ENCODE results near the gene NPAS2.

The NPAS2 gene

DNA sequence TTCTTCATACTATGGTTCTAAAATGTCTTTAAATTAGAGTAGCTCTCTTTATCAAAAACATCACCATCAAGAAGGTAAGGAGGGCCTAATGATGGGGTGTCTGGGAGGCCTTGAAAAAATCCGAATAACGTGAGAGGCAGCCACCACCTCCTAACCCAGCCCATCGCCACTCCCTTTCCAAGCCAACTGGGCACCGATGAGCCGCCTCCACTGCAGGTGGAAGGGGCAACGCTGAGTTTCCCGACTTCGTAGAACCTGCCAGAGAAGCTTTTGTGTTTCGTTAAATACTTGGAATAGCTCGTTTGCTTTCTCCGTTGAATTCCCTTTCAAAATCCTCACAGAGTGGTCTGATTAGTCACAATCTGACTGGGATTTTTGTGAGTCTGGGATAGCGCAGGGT is 160.1 kb downstream of the NPAS2 start:
- H3K27ac ChIP-seq (ENCODE audit: low read depth, low read length, severe bottlenecking), result no peak overlapping the region
- no peaks in the 10 kb centered on the region for H3K9me3 ChIP-seq (ENCODE audit: control insufficient read depth, low read length)
- WGBS, 2 experiments (ENCODE audit: insufficient coverage in 2 of 2), result 90% methylated on average over 8 to 10 of the region's 12 CpGs
- no peak overlapping the region for H3K4me3 ChIP-seq (ENCODE audit: extremely low read depth, insufficient read depth, low read length, poor library complexity, severe bottlenecking)
- H3K36me3 ChIP-seq (ENCODE audit: control insufficient read depth, insufficient read depth, low read length), result no peaks in the 10 kb centered on the region
- peaks cover 29% of the 10 kb centered on the region for H3K4me1 ChIP-seq (ENCODE audit: control insufficient read depth, insufficient read depth, low read length, poor library complexity, severe bottlenecking)

DNA sequence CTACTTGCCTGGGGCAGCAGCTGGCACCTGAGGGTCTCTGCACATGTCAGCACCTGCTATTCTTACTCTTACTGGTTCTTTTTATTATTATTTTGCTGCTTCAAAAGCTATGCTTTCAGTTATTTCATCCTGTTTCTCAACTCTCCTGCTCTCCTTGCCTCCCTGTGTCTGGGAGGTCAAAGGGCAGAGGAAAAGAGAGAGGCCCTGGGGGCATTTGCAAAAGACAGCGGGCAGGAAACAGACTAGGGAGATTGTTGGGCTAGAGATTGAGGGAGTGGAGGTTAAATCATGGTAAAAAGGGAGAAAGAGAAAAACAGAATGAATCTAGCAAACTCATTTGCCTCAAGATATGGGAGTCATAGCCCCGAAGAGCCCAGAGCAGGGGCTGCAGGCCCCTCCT is 161.1 kb downstream of the NPAS2 start:
- H3K36me3 ChIP-seq (ENCODE audit: control insufficient read depth, insufficient read depth, low read length), result no peaks in the 10 kb centered on the region
- no peak overlapping the region for H3K4me3 ChIP-seq (ENCODE audit: extremely low read depth, insufficient read depth, low read length, poor library complexity, severe bottlenecking)
- WGBS, 2 experiments (ENCODE audit: insufficient coverage in 2 of 2), result 58% methylated on average over 2 of the region's 2 CpGs; no CpG with 5 or more reads in 1 of the 2 experiments
- H3K27ac ChIP-seq (ENCODE audit: low read depth, low read length, severe bottlenecking), result no peak overlapping the region
- peaks cover 29% of the 10 kb centered on the region for H3K4me1 ChIP-seq (ENCODE audit: control insufficient read depth, insufficient read depth, low read length, poor library complexity, severe bottlenecking)
- H3K9me3 ChIP-seq (ENCODE audit: control insufficient read depth, low read length), result no peaks in the 10 kb centered on the region

DNA sequence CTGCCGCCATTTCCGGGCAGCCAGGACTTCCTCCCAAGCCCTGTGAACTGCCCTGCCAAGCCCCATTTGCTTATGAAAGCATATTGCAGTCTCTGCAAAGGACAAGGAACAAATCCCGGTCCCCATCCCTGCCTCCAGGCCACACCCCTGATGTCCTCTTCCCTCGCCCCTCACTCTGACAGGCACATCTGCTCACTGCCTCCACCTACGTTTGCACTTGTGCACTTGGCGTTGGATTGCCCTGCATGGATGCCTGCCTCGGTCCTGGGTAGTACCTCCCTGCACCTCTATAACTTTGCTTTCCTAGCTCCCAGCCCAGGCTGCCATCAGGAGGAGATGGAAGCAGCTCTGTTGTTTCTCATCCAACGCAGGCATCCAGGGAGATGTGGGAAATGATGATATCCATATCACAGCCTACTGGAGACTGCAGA is 162.5 kb downstream of the NPAS2 start:
- 72 to 81% methylated on average over 3 to 8 of the region's 8 CpGs for WGBS, 2 experiments (ENCODE audit: insufficient coverage in 2 of 2)
- no peak overlapping the region for H3K4me3 ChIP-seq (ENCODE audit: extremely low read depth, insufficient read depth, low read length, poor library complexity, severe bottlenecking)

DNA sequence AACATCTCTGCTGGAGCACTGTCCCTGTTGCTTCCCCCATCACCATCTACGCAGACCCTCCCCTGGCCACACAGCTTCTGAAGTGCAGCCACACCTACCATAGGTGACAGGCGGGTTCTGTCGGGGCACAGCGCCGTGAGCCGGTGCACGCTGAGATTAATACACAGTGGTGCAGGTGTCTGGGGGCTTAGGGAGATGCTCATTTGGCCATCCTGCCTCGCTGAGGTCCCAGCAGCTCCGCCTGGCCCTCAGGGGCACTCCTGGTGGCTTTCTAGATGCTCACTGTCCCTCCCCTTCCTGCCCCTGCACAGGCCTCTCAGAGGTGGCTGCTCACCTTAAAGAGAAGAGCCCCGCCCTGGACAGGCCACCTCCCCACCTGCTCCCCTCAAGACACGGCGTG is 163.3 kb downstream of the NPAS2 start:
- Histone ChIP-seq H3K4me3 (ENCODE audit: extremely low read depth, insufficient read depth, low read length, poor library complexity, severe bottlenecking) (no peak overlapping the region), H3K9me3 (ENCODE audit: control insufficient read depth, low read length) (no peaks in the 10 kb centered on the region), H3K27ac (ENCODE audit: low read depth, low read length, severe bottlenecking) (no peak overlapping the region), H3K4me1 (ENCODE audit: control insufficient read depth, insufficient read depth, low read length, poor library complexity, severe bottlenecking) (peaks cover 13% of the 10 kb centered on the region), H3K36me3 (ENCODE audit: control insufficient read depth, insufficient read depth, low read length) (no peaks in the 10 kb centered on the region)
- 82 to 100% methylated on average over 7 to 11 of the region's 12 CpGs for WGBS, 2 experiments (ENCODE audit: insufficient coverage in 2 of 2)

More for the DNA sequence above, 162.5 kb downstream of the NPAS2 start:
- no peaks in the 10 kb centered on the region for H3K36me3 ChIP-seq (ENCODE audit: control insufficient read depth, insufficient read depth, low read length)
- no peak overlapping the region for H3K27ac ChIP-seq (ENCODE audit: low read depth, low read length, severe bottlenecking)
- H3K9me3 ChIP-seq (ENCODE audit: control insufficient read depth, low read length), result no peaks in the 10 kb centered on the region
- H3K4me1 ChIP-seq (ENCODE audit: control insufficient read depth, insufficient read depth, low read length, poor library complexity, severe bottlenecking), result peaks cover 17% of the 10 kb centered on the region

DNA sequence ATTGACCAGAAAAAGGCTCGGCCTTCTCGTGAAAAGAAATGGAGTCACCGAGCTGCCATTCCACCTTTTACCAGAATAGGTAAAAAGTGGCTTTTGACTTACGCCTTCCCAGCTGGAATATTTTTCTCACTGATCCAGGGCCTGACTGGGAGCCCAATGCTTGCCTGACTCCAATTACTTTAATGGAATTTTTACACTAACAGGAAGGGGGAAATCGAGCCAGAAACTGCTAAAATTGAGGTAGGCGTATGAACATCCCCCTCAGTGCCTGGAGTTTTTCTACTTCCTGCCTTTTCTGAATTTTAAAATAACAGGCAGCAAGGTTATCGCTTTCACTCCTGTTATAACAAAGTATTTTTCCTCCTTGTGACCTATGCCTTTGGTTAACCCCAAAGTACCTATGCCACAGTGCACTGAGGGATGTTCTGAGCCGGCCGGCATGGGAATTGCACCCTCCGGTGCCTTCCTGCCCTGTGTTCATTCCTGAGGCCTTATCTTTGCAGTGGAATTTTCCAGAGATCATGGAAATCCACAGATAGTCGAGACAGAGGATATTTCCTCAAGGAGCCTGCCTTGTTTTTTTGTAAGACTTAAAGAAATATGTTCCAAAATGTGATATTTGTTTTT is 163.9 kb downstream of the NPAS2 start:
- WGBS, 2 experiments (ENCODE audit: insufficient coverage in 2 of 2), result 85% methylated on average over 8 to 9 of the region's 11 CpGs
- peaks cover 13% of the 10 kb centered on the region for H3K4me1 ChIP-seq (ENCODE audit: control insufficient read depth, insufficient read depth, low read length, poor library complexity, severe bottlenecking)
- H3K27ac ChIP-seq (ENCODE audit: low read depth, low read length, severe bottlenecking), result no peak overlapping the region
- H3K4me3 ChIP-seq (ENCODE audit: extremely low read depth, insufficient read depth, low read length, poor library complexity, severe bottlenecking), result no peak overlapping the region
- no peaks in the 10 kb centered on the region for H3K36me3 ChIP-seq (ENCODE audit: control insufficient read depth, insufficient read depth, low read length)
- H3K9me3 ChIP-seq (ENCODE audit: control insufficient read depth, low read length), result no peaks in the 10 kb centered on the region

DNA sequence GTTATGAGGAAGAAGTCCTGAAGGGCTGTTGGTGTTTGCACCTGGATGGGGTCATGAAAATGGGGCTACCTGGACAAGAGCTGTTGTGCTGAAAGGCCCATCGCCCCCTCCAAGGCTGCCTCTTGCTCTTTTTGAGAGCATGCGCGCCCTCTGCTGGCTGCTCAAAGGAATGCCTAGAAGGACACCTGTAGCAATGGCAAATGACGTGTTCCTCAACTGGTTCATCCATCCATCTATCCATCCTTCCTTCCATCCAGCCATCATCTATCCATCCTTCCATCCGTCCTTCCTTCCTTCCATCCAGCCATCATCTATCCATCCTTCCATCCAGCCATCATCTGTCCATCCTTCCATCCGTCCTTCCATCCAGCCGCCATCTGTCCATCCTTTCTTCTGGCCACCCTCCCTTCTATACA is 165.0 kb downstream of the NPAS2 start:
- H3K27ac ChIP-seq (ENCODE audit: low read depth, low read length, severe bottlenecking), result no peak overlapping the region
- no peaks in the 10 kb centered on the region for H3K36me3 ChIP-seq (ENCODE audit: control insufficient read depth, insufficient read depth, low read length)
- H3K4me1 ChIP-seq (ENCODE audit: control insufficient read depth, insufficient read depth, low read length, poor library complexity, severe bottlenecking), result peaks cover 13% of the 10 kb centered on the region
- H3K4me3 ChIP-seq (ENCODE audit: extremely low read depth, insufficient read depth, low read length, poor library complexity, severe bottlenecking), result no peak overlapping the region
- H3K9me3 ChIP-seq (ENCODE audit: control insufficient read depth, low read length), result no peaks in the 10 kb centered on the region
- WGBS, 2 experiments (ENCODE audit: insufficient coverage in 2 of 2), result 29 to 31% methylated on average over 7 of the region's 7 CpGs

DNA sequence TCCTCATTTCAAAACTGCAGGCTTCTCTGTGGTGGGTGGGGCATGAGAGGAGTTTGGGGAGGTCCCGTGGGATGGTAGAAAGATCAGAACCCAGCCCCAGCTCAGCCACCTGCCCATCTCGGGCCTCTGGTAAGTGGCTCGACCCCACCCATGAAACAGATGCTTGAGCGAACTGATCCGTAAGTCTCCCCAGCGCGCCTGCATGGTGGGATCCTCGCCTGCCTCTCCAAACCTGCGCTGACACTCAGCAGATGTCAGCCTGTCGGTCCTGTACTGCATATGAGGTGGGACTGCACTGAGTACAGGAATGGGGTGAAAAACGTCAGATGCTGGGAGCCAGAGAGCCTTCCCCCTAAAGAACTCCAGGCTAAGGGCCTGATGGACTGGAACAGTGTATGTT is 166.2 kb downstream of the NPAS2 start:
- Histone ChIP-seq H3K27ac (ENCODE audit: low read depth, low read length, severe bottlenecking) (no peak overlapping the region), H3K4me1 (ENCODE audit: control insufficient read depth, insufficient read depth, low read length, poor library complexity, severe bottlenecking) (peaks cover 13% of the 10 kb centered on the region), H3K36me3 (ENCODE audit: control insufficient read depth, insufficient read depth, low read length) (no peaks in the 10 kb centered on the region), H3K9me3 (ENCODE audit: control insufficient read depth, low read length) (no peaks in the 10 kb centered on the region), H3K4me3 (ENCODE audit: extremely low read depth, insufficient read depth, low read length, poor library complexity, severe bottlenecking) (no peak overlapping the region)
- 91 to 92% methylated on average over 10 to 11 of the region's 11 CpGs for WGBS, 2 experiments (ENCODE audit: insufficient coverage in 2 of 2)

DNA sequence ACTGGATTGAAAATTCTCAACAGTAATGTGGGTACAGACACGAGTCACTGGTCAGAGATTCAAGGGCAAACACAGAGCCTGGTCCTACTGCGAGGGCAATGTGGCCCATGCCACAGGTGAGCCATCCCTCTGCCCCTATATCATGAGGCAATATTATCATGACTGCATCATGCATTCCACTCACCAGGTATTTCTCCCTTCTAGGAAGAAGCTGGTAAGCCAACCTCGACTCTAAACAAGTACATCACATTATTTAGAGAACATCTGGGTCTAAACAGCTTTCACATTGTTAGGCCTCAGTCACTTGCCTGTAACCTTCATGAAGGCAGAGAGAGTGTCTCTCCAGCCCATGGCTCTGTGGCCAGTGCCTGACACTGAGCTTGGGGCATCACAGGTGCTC is 167.6 kb downstream of the NPAS2 start:
- no peaks in the 10 kb centered on the region for H3K36me3 ChIP-seq (ENCODE audit: control insufficient read depth, insufficient read depth, low read length)
- H3K4me3 ChIP-seq (ENCODE audit: extremely low read depth, insufficient read depth, low read length, poor library complexity, severe bottlenecking), result no peak overlapping the region
- peaks cover 13% of the 10 kb centered on the region for H3K4me1 ChIP-seq (ENCODE audit: control insufficient read depth, insufficient read depth, low read length, poor library complexity, severe bottlenecking)
- no peak overlapping the region for H3K27ac ChIP-seq (ENCODE audit: low read depth, low read length, severe bottlenecking)
- WGBS, 2 experiments (ENCODE audit: insufficient coverage in 2 of 2), result 92 to 96% methylated on average over 3 of the region's 3 CpGs
- no peaks in the 10 kb centered on the region for H3K9me3 ChIP-seq (ENCODE audit: control insufficient read depth, low read length)

DNA sequence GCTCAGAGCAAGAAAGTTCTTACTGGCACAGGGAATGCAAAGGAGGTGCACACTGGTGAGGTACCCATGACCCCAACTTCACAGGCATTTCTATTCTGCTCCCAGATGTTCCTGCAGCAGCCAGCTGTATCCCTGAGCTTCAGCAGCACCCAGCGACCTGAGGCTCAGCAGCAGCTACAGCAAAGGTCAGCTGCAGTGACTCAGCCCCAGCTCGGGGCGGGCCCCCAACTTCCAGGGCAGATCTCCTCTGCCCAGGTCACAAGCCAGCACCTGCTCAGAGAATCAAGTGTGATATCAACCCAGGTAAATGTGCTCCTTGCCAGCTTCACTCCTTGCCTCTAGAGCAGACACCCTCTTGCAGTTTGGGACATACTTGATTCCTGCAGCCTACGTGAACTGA is 168.0 kb downstream of the NPAS2 start:
- peaks cover 11% of the 10 kb centered on the region for H3K4me1 ChIP-seq (ENCODE audit: control insufficient read depth, insufficient read depth, low read length, poor library complexity, severe bottlenecking)
- WGBS, 2 experiments (ENCODE audit: insufficient coverage in 2 of 2), result 94 to 95% methylated on average over 4 of the region's 4 CpGs
- H3K9me3 ChIP-seq (ENCODE audit: control insufficient read depth, low read length), result no peaks in the 10 kb centered on the region
- H3K27ac ChIP-seq (ENCODE audit: low read depth, low read length, severe bottlenecking), result no peak overlapping the region
- no peaks in the 10 kb centered on the region for H3K36me3 ChIP-seq (ENCODE audit: control insufficient read depth, insufficient read depth, low read length)
- H3K4me3 ChIP-seq (ENCODE audit: extremely low read depth, insufficient read depth, low read length, poor library complexity, severe bottlenecking), result no peak overlapping the region

DNA sequence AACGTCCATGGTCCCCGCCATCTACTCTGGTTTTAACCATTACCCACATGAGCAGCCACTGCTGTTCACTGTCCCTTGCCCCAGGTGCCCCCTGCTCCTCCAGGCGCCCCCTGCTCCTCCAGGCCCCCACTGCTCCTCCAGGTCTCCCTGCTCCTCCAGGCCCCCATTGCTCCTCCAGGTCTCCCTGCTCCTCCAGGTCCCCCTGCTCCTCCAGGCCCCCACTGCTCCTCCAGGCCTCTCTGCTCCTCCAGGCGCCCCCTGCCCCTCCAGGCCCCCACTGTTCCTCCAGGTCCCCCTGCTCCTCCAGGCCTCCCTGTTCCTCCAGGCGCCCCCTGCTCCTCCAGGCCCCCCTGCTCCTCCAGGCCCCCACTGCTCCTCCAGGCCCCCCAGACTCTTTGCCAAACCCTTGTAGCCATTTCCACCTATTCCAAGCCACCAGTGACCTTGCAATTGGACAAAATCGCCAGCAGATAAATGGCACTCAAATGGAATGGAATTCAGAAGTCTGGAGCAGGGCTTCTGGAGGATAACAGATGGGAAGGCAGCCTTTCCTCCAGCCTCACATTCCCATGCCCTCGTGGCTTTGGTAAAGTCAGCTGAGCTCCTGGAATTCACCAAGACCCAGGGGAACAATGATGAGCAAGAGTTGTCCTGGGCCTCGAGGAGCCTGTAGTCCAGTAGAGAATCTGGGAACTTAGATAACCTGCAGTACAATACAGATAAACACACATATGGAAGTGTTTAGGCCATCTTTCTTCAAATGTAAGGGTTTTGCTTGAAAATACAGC is 168.9 kb downstream of the NPAS2 start:
- Histone ChIP-seq H3K27ac (ENCODE audit: low read depth, low read length, severe bottlenecking) (no peak overlapping the region), H3K4me3 (ENCODE audit: extremely low read depth, insufficient read depth, low read length, poor library complexity, severe bottlenecking) (no peak overlapping the region), H3K9me3 (ENCODE audit: control insufficient read depth, low read length) (no peaks in the 10 kb centered on the region), H3K4me1 (ENCODE audit: control insufficient read depth, insufficient read depth, low read length, poor library complexity, severe bottlenecking) (peaks cover 7% of the 10 kb centered on the region), H3K36me3 (ENCODE audit: control insufficient read depth, insufficient read depth, low read length) (no peaks in the 10 kb centered on the region)
- 79 to 100% methylated on average over 2 to 3 of the region's 8 CpGs for WGBS, 2 experiments (ENCODE audit: insufficient coverage in 2 of 2)

DNA sequence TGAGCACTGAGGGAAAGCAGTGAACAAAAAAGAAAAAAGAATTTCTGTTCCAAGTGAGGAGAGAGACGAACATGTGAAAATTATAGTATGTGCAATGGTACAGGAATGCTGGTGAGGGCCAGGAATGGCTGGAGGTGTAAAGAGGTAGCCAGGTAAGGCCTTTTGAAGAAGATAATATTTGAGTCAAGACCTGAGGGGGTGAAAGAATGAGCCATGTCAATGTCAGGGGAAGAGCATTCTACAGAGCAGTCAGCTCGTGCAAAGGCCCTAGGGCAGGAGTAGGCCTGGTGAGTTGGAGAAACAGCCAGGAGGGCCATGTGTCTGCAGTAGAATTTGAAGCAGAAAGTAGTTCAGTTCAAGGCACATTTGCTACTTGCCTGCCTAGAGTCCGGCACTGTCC is 169.7 kb downstream of the NPAS2 start:
- Histone ChIP-seq H3K4me1 (ENCODE audit: control insufficient read depth, insufficient read depth, low read length, poor library complexity, severe bottlenecking) (no peaks in the 10 kb centered on the region), H3K27ac (ENCODE audit: low read depth, low read length, severe bottlenecking) (no peak overlapping the region), H3K9me3 (ENCODE audit: control insufficient read depth, low read length) (no peaks in the 10 kb centered on the region), H3K36me3 (ENCODE audit: control insufficient read depth, insufficient read depth, low read length) (no peaks in the 10 kb centered on the region), H3K4me3 (ENCODE audit: extremely low read depth, insufficient read depth, low read length, poor library complexity, severe bottlenecking) (no peak overlapping the region)
- WGBS, 2 experiments (ENCODE audit: insufficient coverage in 2 of 2), result 89 to 92% methylated on average over 3 of the region's 3 CpGs
